GM12873 (cell line): ENCODE results near the gene DPP6.

ENCODE experiments used
- TF ChIP-seq, protein P1 (sequence below): IDR thresholded peaks from 2 replicates; pipeline ENCODE4 v1.5.1; 2012; ENCODE audit warnings: low read depth, mild to moderate bottlenecking, moderate library complexity, low read length, control low read depth; ENCODE audit not compliant: insufficient read depth; ENCODE audit errors: missing control alignments

Gene DPP6

DNA sequence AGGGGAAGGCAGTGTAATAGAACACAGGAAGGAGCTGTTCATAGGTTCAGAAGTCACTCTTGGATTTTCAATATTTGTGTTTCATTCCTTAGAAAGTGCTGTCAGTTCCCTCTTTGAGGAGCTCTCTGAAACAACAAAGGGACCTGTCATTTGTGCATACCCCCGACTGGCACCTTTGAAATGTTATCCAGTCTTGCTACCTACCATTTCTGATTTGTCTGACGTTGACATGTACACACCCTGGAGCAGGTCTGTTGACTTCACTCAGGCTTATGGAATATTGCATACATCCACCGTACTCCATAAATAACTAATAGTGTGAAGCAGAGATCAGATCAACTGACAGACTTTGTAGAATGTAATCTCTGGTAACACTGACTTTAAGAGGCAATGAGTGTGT, 189.8 kb downstream of the DPP6 start:
- TF ChIP-seq, protein P1, sequence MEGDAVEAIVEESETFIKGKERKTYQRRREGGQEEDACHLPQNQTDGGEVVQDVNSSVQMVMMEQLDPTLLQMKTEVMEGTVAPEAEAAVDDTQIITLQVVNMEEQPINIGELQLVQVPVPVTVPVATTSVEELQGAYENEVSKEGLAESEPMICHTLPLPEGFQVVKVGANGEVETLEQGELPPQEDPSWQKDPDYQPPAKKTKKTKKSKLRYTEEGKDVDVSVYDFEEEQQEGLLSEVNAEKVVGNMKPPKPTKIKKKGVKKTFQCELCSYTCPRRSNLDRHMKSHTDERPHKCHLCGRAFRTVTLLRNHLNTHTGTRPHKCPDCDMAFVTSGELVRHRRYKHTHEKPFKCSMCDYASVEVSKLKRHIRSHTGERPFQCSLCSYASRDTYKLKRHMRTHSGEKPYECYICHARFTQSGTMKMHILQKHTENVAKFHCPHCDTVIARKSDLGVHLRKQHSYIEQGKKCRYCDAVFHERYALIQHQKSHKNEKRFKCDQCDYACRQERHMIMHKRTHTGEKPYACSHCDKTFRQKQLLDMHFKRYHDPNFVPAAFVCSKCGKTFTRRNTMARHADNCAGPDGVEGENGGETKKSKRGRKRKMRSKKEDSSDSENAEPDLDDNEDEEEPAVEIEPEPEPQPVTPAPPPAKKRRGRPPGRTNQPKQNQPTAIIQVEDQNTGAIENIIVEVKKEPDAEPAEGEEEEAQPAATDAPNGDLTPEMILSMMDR, result no peak

DNA sequence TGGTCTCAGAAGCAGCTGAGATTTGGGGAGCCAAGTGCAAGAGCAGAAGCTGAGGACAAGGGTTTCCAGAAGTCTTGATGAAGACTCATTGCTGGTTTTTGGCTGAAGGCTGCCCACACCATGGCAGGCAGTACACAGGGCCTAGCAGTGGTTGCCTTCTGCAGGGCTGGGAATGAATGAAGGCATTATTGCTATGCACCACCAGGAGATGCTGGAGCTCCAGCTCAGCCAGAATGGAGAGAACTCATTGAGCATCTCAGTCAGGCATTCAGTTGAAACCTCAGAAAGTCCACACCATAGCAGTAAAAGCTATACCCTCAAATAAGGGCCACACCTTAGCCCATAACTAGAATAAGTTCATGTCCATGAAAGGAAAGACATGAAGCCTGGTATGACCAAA, 190.5 kb downstream of the DPP6 start:
- TF ChIP-seq, protein P1, result no peak

DNA sequence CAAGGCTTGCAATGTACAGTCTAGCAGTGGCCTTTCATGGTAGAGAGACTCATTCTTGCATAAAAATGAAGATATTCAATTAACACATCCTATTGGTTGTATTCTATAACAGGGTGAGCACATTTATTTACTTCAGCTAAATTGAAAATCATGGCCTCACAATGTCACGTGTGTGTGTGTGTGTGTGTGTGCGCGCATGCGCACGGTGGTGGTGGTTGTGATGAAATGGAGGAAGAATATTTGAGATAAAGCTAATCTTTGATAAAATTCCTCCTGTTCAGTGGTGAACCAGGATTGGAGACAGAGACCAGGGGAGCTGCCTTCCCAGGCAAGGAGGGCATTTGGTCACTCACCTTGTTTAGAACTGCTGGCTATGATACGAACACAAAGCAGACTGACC, 199.8 kb downstream of the DPP6 start:
- TF ChIP-seq, protein P1, result no peak

DNA sequence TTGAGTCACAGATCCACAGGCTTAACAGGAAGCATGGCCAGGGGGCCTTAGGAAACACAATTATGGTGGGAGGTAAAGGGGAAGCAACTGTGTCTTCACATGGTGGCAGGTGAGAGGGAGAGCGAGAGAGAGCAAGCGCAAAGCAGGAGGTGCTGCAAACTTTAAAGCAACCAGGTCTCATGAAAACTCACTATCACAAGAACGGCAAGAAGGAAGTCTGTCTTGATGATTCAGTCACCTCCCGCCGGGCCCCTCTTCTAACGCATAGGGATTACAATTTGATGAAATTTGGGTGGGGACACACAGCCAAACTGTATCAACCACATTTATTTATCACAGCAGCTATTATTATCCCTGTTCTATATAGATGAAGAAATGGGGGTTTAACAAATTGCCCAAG, 201.6 kb downstream of the DPP6 start:
- TF ChIP-seq, protein P1, result no peak

GRCh38 chr7:154255324-154255723, 203.1 kb downstream of the DPP6 start:
- TF ChIP-seq, protein P1, result no peak

DNA sequence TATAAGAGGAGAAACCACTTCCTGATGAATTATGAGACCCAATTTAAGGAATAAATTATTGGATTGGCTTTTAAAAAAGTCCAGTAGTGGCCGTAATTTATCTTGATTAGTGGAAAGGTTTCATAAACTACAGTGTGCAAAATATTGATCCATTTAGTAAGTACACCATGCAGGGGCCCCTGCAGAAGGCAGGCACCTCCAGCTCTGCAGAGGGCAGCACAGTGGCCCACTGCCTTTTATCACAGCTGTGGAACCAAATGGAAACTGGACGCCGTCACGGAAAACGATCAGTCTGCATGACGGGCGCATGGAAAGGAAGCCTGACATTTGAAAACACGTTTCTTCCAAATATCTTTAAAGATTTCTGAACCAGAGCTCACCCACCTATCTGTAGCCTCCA, 204.0 kb downstream of the DPP6 start:
- TF ChIP-seq, protein P1, result no peak

GRCh38 chr7:154259396-154259795, 207.2 kb downstream of the DPP6 start:
- TF ChIP-seq, protein P1, result no peak
